Activated CD8-positive, alpha-beta memory T cell treated with anti-CD3 and anti-CD28 coated beads for 36 hours (primary cell): Measurements from ENCODE around the gene CDC42EP5. TPM values are rescaled to one million over a fixed set of nuclear protein-coding genes. Genes with fewer than 3 reads are reported as not detected.
"Not testable (repeated sequence)": the region's sequence is repeated elsewhere in the genome, so short reads cannot be mapped to it uniquely, and the experiment has no call there.

Experiments used
- CTCF ChIA-PET: fragments of 350-600 bp; sonication (Branson Sonifier 250); formaldehyde crosslinking; loops from one replicate; lab custom pipeline; 2021; ENCODE audit warnings: antibody characterized with exemption; lab: Charles Lee
- POLR2A ChIA-PET: fragments of 350-600 bp; sonication (Branson Sonifier 250); formaldehyde crosslinking; loops from one replicate; lab custom pipeline; 2021; ENCODE audit warnings: antibody characterized with exemption; lab: Charles Lee
- total RNA-seq, 2 experiments: library from RNA; stranded (reverse); gene quantifications; one replicate each; pipeline ENCODE4 v1.2.3, GENCODE V29; 2021

Gene CDC42EP5
- total RNA-seq, 2 experiments from 2014 or later, result 0.51 to 1.2 TPM

- ChIA-PET POLR2A (interaction anchor here (1.0 to 1.7 kb wide), 2 partner anchors 7 to 9 kb away, joined by 3 to 6 read pairs; partner anchors contain the start of gene LENG9), CTCF (no interaction called here)
Observed at GRCh38 chr19:54454781-54455675, 18.1 kb downstream of the CDC42EP5 start.

GRCh38 chr19:54453921-54454780 is 18.9 kb downstream of the CDC42EP5 start:
- POLR2A ChIA-PET, result interaction anchor here (1.0 to 1.7 kb wide), 2 partner anchors 8 to 10 kb away, joined by 3 to 6 read pairs; partner anchors contain the start of gene LENG9

GRCh38 chr19:54452626-54453025 is 20.5 kb downstream of the CDC42EP5 start:
- ChIA-PET POLR2A (no interaction called here), CTCF (no interaction called here)

More at GRCh38 chr19:54453921-54454780, 18.9 kb downstream of the CDC42EP5 start:
- CTCF ChIA-PET, result no interaction called here

- CTCF ChIA-PET, result no interaction called here
- POLR2A ChIA-PET, result no interaction called here
Observed at GRCh38 chr19:54451997-54452396, 21.1 kb downstream of the CDC42EP5 start.

GRCh38 chr19:54451331-54451871 is 21.7 kb downstream of the CDC42EP5 start:
- ChIA-PET POLR2A (no interaction called here), CTCF (no interaction called here)

- CTCF ChIA-PET, result no interaction called here
Observed at GRCh38 chr19:54449701-54450069, 23.4 kb downstream of the CDC42EP5 start.

GRCh38 chr19:54448774-54449700 is 24.1 kb downstream of the CDC42EP5 start, which contains the start of gene LENG8:
TSS of gene LENG8 (plus strand) at chr19:54449199. CDS start at chr19:54451345, 2,146 bp downstream.
- ChIA-PET CTCF (interaction anchor here (0.6 kb wide), 1 partner anchor 33 kb away, joined by 3 read pairs; no protein-coding TSS in a partner anchor), POLR2A (interaction anchor here (0.7 to 3.1 kb wide), 4 partner anchors 12 to 17 kb away, joined by 3 to 17 read pairs (median 5); partner anchors contain the start of gene LENG9)

More at GRCh38 chr19:54449701-54450069, 23.4 kb downstream of the CDC42EP5 start:
- POLR2A ChIA-PET, result interaction anchor here (3.1 kb wide), 1 partner anchor 11 kb away, joined by 17 read pairs; no protein-coding TSS in a partner anchor

GRCh38 chr19:54448040-54448773 is 24.9 kb downstream of the CDC42EP5 start:
- CTCF ChIA-PET, result interaction anchor here (0.6 to 0.9 kb wide), 2 partner anchors 10 to 34 kb away, joined by 3 to 4 read pairs; no protein-coding TSS in a partner anchor
- POLR2A ChIA-PET, result interaction anchor here (0.6 to 3.1 kb wide), 4 partner anchors 12 to 16 kb away, joined by 3 to 17 read pairs (median 5); partner anchors contain the start of gene LENG9

- CTCF ChIA-PET, POLR2A ChIA-PET: not testable (repeated sequence)
Observed at GRCh38 chr19:54446349-54446748, 26.7 kb downstream of the CDC42EP5 start.

- CTCF ChIA-PET, result no interaction called here
- POLR2A ChIA-PET, result no interaction called here
Observed at GRCh38 chr19:54444737-54445136, 28.4 kb downstream of the CDC42EP5 start.

GRCh38 chr19:54440641-54441040 is 32.5 kb downstream of the CDC42EP5 start:
- POLR2A ChIA-PET, result no interaction called here

GRCh38 chr19:54439174-54439851 is 33.8 kb downstream of the CDC42EP5 start:
- ChIA-PET POLR2A (interaction anchor here (0.8 kb wide), 1 partner anchor 12 kb away, joined by 3 read pairs; no protein-coding TSS in a partner anchor), CTCF (interaction anchor here (1.1 to 1.2 kb wide), 3 partner anchors 9 to 49 kb away, joined by 3 to 4 read pairs (median 4); no protein-coding TSS in a partner anchor)

More at GRCh38 chr19:54440641-54441040, 32.5 kb downstream of the CDC42EP5 start:
- CTCF ChIA-PET, result interaction anchor here (1.2 kb wide), 1 partner anchor 17 kb away, joined by 3 read pairs; no protein-coding TSS in a partner anchor

GRCh38 chr19:54436628-54437252 is 36.4 kb downstream of the CDC42EP5 start:
- ChIA-PET POLR2A (interaction anchor here (0.8 to 1.0 kb wide), 2 partner anchors 11 to 12 kb away, joined by 3 read pairs; partner anchors contain the start of gene LENG8), CTCF (interaction anchor here (0.9 to 1.3 kb wide), 3 partner anchors 9 to 46 kb away, joined by 3 to 4 read pairs (median 3); partner anchors contain the start of gene TTYH1)

GRCh38 chr19:54436031-54436523 is 37.0 kb downstream of the CDC42EP5 start:
- ChIA-PET CTCF (interaction anchor here (0.9 to 1.3 kb wide), 2 partner anchors 10 to 20 kb away, joined by 3 to 4 read pairs; partner anchors contain the start of gene TTYH1), POLR2A (interaction anchor here (0.8 kb wide), 1 partner anchor 12 kb away, joined by 3 read pairs; no protein-coding TSS in a partner anchor)

- ChIA-PET POLR2A (interaction anchor here (0.8 kb wide), 1 partner anchor 12 kb away, joined by 3 read pairs; no protein-coding TSS in a partner anchor), CTCF (interaction anchor here (1.3 kb wide), 1 partner anchor 20 kb away, joined by 3 read pairs; the partner anchor contains the start of gene TTYH1)
Observed at GRCh38 chr19:54435551-54436016, 37.5 kb downstream of the CDC42EP5 start.
